SK-N-SH treated with all-trans-retinoic acid at 6 μM for 48 hours (cell line): Measurements from ENCODE around the gene SLC25A25.

Source experiments
- ATAC-seq: fragments of 200-7000 bp; cut with Tn5 transposase; 3 replicates; pipeline ENCODE4 v1.9.1; 2020; ENCODE audit warnings: mild to moderate bottlenecking, moderate library complexity
- ARNTL ChIP-seq: fragments of 450-650 bp; formaldehyde crosslinking; IDR thresholded peaks from 2 replicates; pipeline ENCODE4 v1.5.0; 2020; ENCODE audit warnings: low read depth, mild to moderate bottlenecking, moderate library complexity, borderline replicate concordance
- BACH2 ChIP-seq: fragments of 250-450 bp; sonication (Bioruptor Pico); IDR thresholded peaks from 2 replicates; pipeline ENCODE4 v1.9.0; 2021; ENCODE audit warnings: mild to moderate bottlenecking, borderline replicate concordance
- CREB5 ChIP-seq: fragments of 250-450 bp; sonication (Bioruptor Pico); IDR thresholded peaks from 2 replicates; pipeline ENCODE4 v1.5.1; 2020; ENCODE audit warnings: low read depth, mild to moderate bottlenecking, moderate library complexity
- CSDC2 ChIP-seq: fragments of 250-450 bp; sonication (Bioruptor Pico); IDR thresholded peaks from 2 replicates; pipeline ENCODE4 v1.5.0; 2020; ENCODE audit warnings: mild to moderate bottlenecking, moderate library complexity
- CSRNP3 ChIP-seq: fragments of 250-450 bp; sonication (Bioruptor Pico); IDR thresholded peaks from 2 replicates; pipeline ENCODE4 v1.5.1; 2021; ENCODE audit warnings: mild to moderate bottlenecking, moderate library complexity
- ESRRG ChIP-seq: fragments of 250-450 bp; sonication (Bioruptor Pico); IDR thresholded peaks from 2 replicates; pipeline ENCODE4 v1.6.1; 2021; ENCODE audit warnings: mild to moderate bottlenecking
- GLIS3 ChIP-seq: fragments of 250-450 bp; sonication (Bioruptor Pico); IDR thresholded peaks from 2 replicates; pipeline ENCODE4 v1.5.0; 2020; ENCODE audit warnings: mild to moderate bottlenecking, moderate library complexity
- ISL1 ChIP-seq: fragments of 250-450 bp; sonication (Bioruptor Pico); IDR thresholded peaks from 2 replicates; pipeline ENCODE4 v2.1.2; 2022; ENCODE audit warnings: mild to moderate bottlenecking, moderate library complexity
- OSR1 ChIP-seq: fragments of 250-450 bp; sonication (Bioruptor Pico); IDR thresholded peaks from 2 replicates; pipeline ENCODE4 v1.8.0; 2022; ENCODE audit warnings: moderate library complexity, mild to moderate bottlenecking, inconsistent platforms
- POU6F1 ChIP-seq: fragments of 250-450 bp; sonication (Bioruptor Pico); IDR thresholded peaks from 2 replicates; pipeline ENCODE4 v1.8.0; 2021; ENCODE audit warnings: low read depth, mild to moderate bottlenecking, moderate library complexity, borderline replicate concordance
- PPARA ChIP-seq: fragments of 250-450 bp; sonication (Bioruptor Pico); IDR thresholded peaks from 2 replicates; pipeline ENCODE4 v1.5.0; 2020; ENCODE audit warnings: mild to moderate bottlenecking, borderline replicate concordance
- RARB ChIP-seq: fragments of 250-450 bp; sonication (Bioruptor Pico); IDR thresholded peaks from 2 replicates; pipeline ENCODE4 v1.8.0; 2021; ENCODE audit warnings: mild to moderate bottlenecking, moderate library complexity
- SNAI2 ChIP-seq: fragments of 250-450 bp; sonication (Bioruptor Pico); IDR thresholded peaks from 2 replicates; pipeline ENCODE4 v1.5.0; 2020; ENCODE audit warnings: mild to moderate bottlenecking, moderate library complexity
- TCF4 ChIP-seq: fragments of 250-450 bp; sonication (Bioruptor Pico); IDR thresholded peaks from 2 replicates; pipeline ENCODE4 v1.8.0; 2021; ENCODE audit warnings: mild to moderate bottlenecking, moderate library complexity, borderline replicate concordance
- TSHZ2 ChIP-seq: fragments of 250-450 bp; sonication (Bioruptor Pico); IDR thresholded peaks from 2 replicates; pipeline ENCODE4 v1.5.0; 2020; ENCODE audit warnings: mild to moderate bottlenecking, moderate library complexity
- ZC3H10 ChIP-seq: fragments of 250-450 bp; sonication (Bioruptor Pico); IDR thresholded peaks from 2 replicates; pipeline ENCODE4 v1.5.1; 2021; ENCODE audit warnings: mild to moderate bottlenecking, moderate library complexity
- ZFP3 ChIP-seq: fragments of 250-450 bp; sonication (Bioruptor Pico); IDR thresholded peaks from 2 replicates; pipeline ENCODE4 v1.5.0; 2020; ENCODE audit warnings: mild to moderate bottlenecking, moderate library complexity
- ZFP30 ChIP-seq: fragments of 450-650 bp; formaldehyde crosslinking; IDR thresholded peaks from 2 replicates; pipeline ENCODE4 v1.5.0; 2022; ENCODE audit warnings: mild to moderate bottlenecking, moderate library complexity
- ZNF565 ChIP-seq: fragments of 450-650 bp; formaldehyde crosslinking; conservative IDR thresholded peaks from 2 replicates; pipeline ENCODE4 v1.5.0; 2020; ENCODE audit warnings: low read depth, mild to moderate bottlenecking, moderate library complexity
- ZNF70 ChIP-seq: fragments of 450-650 bp; formaldehyde crosslinking; IDR thresholded peaks from 2 replicates; pipeline ENCODE4 v1.5.0; 2020; ENCODE audit warnings: mild to moderate bottlenecking, moderate library complexity
- ZNF8 ChIP-seq: fragments of 450-650 bp; formaldehyde crosslinking; IDR thresholded peaks from 2 replicates; pipeline ENCODE4 v1.5.0; 2020; ENCODE audit warnings: mild to moderate bottlenecking, moderate library complexity

SLC25A25 gene

GRCh38 chr9:128085943-128086342 is 17.9 kb downstream of the SLC25A25 start (continued):
- TF ChIP-seq TSHZ2 (no peak), OSR1 (CRISPR knock-in tag) (no peak), CSDC2 (no peak), RARB (CRISPR knock-in tag) (no peak)

GRCh38 chr9:128087262-128087661 is 19.2 kb downstream of the SLC25A25 start:
- no peak for ATAC-seq
- TF ChIP-seq ZNF8 (CRISPR knock-in tag), result no peak
- no peak for TF ChIP-seq GLIS3
- no peak for TF ChIP-seq POU6F1 (CRISPR knock-in tag)
- TF ChIP-seq BACH2 (CRISPR knock-in tag), result no peak
- TF ChIP-seq CREB5 (CRISPR knock-in tag), result no peak
- no peak for TF ChIP-seq ARNTL (CRISPR knock-in tag)
- no peak for TF ChIP-seq SNAI2 (CRISPR knock-in tag)
- TF ChIP-seq ISL1 (CRISPR knock-in tag), result no peak
- TF ChIP-seq, all 23 proteins: peak for 0

- TF ChIP-seq ZC3H10 (CRISPR knock-in tag) (no peak), OSR1 (CRISPR knock-in tag) (no peak), ZFP3 (CRISPR knock-in tag) (no peak), ZNF70 (CRISPR knock-in tag) (no peak), TCF4 (no peak), ESRRG (CRISPR knock-in tag) (no peak), ARNTL (CRISPR knock-in tag) (no peak), PPARA (CRISPR knock-in tag) (no peak), ZFP30 (no peak), BACH2 (CRISPR knock-in tag) (no peak), RARB (CRISPR knock-in tag) (no peak), CSRNP3 (no peak), ZNF8 (CRISPR knock-in tag) (no peak)
- no peak for ATAC-seq
Observed at GRCh38 chr9:128088253-128088945, 20.4 kb downstream of the SLC25A25 start.

- no peak for TF ChIP-seq ZNF70 (CRISPR knock-in tag)
- no peak for TF ChIP-seq POU6F1 (CRISPR knock-in tag)
- no peak for TF ChIP-seq ZNF565 (CRISPR knock-in tag)
- TF ChIP-seq ZFP3 (CRISPR knock-in tag), result no peak
- TF ChIP-seq SNAI2 (CRISPR knock-in tag), result no peak
- TF ChIP-seq ESRRG (CRISPR knock-in tag), result no peak
- no peak for TF ChIP-seq PPARA (CRISPR knock-in tag)
- TF ChIP-seq ARNTL (CRISPR knock-in tag), result no peak
- no peak for TF ChIP-seq CSRNP3
- no peak for TF ChIP-seq CSDC2
- TF ChIP-seq RARB (CRISPR knock-in tag), result no peak
- TF ChIP-seq ZFP30, result no peak
- TF ChIP-seq CREB5 (CRISPR knock-in tag), result no peak
- TF ChIP-seq OSR1 (CRISPR knock-in tag), result no peak
- no peak for TF ChIP-seq TCF4
- no peak for TF ChIP-seq ZNF8 (CRISPR knock-in tag)
- no peak for TF ChIP-seq BACH2 (CRISPR knock-in tag)
- no peak for TF ChIP-seq GLIS3
- TF ChIP-seq ISL1 (CRISPR knock-in tag), result no peak
- ATAC-seq, result no peak
Observed at GRCh38 chr9:128089299-128089698, 21.3 kb downstream of the SLC25A25 start.
